Effector CD4-positive, alpha-beta T cell (primary cell): ENCODE measurements around the gene ERVW-1.

Experiments used
- DNase-seq: peaks from one replicate; pipeline ENCODE4 v3.0.0-alpha.2; 2020

Gene ERVW-1

DNA sequence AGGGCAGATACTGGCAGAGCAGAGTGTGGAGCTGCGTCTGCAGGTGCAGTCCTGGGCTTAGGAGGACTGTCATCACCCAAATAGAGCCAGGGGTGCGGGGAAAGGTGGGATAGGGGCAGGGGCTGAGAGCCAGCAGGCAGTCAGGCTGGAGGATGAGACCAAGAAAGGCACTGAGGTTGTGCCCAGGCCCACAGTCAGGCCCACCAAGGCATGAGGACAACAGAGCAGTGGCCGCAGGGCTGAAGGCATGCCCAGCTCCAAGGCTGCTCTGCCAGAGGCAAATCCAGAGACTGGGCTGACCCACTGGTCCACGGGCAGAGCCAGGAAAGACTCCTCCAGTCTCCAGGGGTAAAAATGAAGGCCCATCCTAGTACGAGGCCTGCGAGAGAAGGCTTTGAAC, 54.8 kb downstream of the ERVW-1 start:
- DNase-seq: no peak

DNA sequence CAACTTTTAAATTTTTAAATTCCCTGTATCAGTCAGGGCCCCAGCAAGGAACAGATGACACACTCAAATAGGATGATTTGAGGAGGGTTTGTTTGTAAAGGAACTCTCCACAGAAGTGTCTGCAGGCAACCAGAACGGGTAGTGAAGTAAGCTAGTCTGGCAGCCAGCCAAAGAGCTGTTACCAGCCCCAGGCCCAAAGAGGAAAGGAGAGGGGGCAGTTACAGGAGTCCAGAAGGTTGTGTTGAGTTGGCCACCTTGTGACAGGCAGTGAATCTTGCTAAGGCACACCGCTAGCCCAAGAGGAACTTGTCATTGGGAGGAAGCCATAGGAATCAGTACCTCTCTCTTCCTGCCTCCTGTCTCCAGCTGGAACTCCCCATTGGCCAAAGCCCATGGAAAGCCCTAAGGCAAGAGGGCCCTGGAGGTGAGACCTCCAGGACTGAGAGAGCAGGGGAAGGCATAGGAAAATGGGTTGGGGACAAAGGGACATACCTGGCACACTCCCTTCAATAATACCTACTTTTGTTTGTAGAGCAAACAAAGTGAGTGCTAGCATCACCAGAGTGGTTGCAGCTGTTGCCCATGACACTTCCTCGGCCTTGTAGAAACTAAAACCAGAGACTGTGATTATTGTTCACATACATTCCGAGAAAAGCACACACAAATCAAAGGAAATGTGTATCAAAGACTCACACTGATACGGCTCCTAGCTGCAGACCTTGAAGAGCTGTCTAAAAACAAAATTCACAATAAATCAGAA, 55.9 kb downstream of the ERVW-1 start:
- no peak for DNase-seq
